NT2/D1 (cell line): ENCODE data around the gene WFS1.

ENCODE experiments used
- DNase-seq: peaks from one replicate; pipeline ENCODE4 v3.0.0-alpha.2; 2011; ENCODE audit warnings: low read depth, low spot score
- H3K27me3 ChIP-seq: 2 replicates; pipeline ENCODE4 v1.6.0; 2011; ENCODE audit warnings: mild to moderate bottlenecking; ENCODE audit not compliant: insufficient read length, insufficient read depth
- H3K36me3 ChIP-seq: 2 replicates; pipeline ENCODE4 v1.6.1; 2011; ENCODE audit warnings: mild to moderate bottlenecking, low read length, mixed read lengths; ENCODE audit not compliant: insufficient read depth, insufficient read length
- H3K4me1 ChIP-seq: 2 replicates; pipeline ENCODE4 v1.5.1; 2011; ENCODE audit not compliant: insufficient read depth, insufficient read length
- H3K4me3 ChIP-seq: 2 replicates; pipeline ENCODE4 v1.5.1; 2011; ENCODE audit warnings: low read depth; ENCODE audit not compliant: insufficient read length
- H3K9ac ChIP-seq: 2 replicates; pipeline ENCODE4 v1.6.0; 2011; ENCODE audit warnings: low read depth; ENCODE audit not compliant: insufficient read length
- H3K9me3 ChIP-seq: 2 replicates; pipeline ENCODE4 v1.5.1; 2011; ENCODE audit warnings: mild to moderate bottlenecking, low read length; ENCODE audit not compliant: insufficient read depth
- SUZ12 ChIP-seq: IDR thresholded peaks from 2 replicates; pipeline ENCODE4 v1.6.1; 2011; ENCODE audit not compliant: insufficient read length, insufficient read depth; ENCODE audit errors: extremely low read depth
- YY1 ChIP-seq: IDR thresholded peaks from 2 replicates; pipeline ENCODE4 v1.6.1; 2011; ENCODE audit not compliant: insufficient read length, insufficient read depth
- ZNF274 ChIP-seq: IDR thresholded peaks from 2 replicates; pipeline ENCODE4 v1.6.1; 2011; ENCODE audit warnings: mild to moderate bottlenecking, low read depth, low read length

The WFS1 gene

GRCh38 chr4:6256141-6256540 is 13.5 kb upstream of the WFS1 start:
- H3K4me1 ChIP-seq, result no peaks in the 10 kb centered on the region
- H3K36me3 ChIP-seq, result no peaks in the 10 kb centered on the region
- no peak overlapping the region for H3K9ac ChIP-seq
- no peak overlapping the region for H3K4me3 ChIP-seq
- TF ChIP-seq YY1 (no peak), ZNF274 (no peak), SUZ12 (no peak)
- H3K27me3 ChIP-seq, result no peaks in the 10 kb centered on the region
- H3K9me3 ChIP-seq, result no peaks in the 10 kb centered on the region
- no peak for DNase-seq

DNA sequence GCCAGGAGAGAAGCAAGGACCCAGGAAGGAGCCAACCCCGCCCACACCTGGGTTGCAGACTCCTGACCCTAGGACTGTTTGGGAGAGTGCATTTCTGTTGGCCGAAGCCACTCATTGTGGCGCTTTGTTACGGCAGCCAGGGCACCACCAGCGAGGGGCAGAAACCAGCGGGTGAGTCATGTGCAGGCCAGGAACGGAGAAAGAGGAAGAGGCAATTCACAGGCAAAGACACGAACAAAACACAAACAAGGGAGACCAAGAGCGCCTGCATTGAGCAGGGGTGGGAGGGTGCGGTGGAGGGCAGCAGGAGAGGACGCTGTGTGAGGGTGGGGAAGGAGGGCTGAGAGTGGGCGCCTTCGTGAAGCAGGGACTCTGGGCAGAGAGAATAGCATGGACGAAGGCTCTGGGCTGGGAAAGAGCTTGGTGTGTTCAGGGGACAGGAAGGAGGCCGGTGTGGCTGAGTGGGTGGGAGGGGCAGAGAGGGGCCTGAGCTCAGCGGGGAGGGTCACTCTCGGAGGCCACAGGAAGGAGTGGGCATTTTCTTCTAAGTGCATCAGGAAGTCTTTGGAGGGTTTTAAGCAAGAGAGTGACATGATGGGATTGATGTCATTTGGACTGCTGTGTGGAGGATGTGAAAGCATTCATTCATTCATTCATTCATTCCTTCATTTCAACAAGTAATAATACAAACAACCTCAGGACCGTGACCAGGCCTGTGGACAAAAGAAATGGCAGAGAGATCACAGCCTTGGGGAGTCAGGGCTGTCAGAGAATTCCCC is 12.2 kb upstream of the WFS1 start:
- Histone ChIP-seq H3K4me3 (no peak overlapping the region), H3K36me3 (no peaks in the 10 kb centered on the region), H3K9me3 (no peaks in the 10 kb centered on the region), H3K9ac (peak overlapping the region; percentile 47), H3K27me3 (no peaks in the 10 kb centered on the region), H3K4me1 (no peaks in the 10 kb centered on the region)
- no peak for DNase-seq
- TF ChIP-seq ZNF274 (no peak), SUZ12 (no peak), YY1 (no peak)

DNA sequence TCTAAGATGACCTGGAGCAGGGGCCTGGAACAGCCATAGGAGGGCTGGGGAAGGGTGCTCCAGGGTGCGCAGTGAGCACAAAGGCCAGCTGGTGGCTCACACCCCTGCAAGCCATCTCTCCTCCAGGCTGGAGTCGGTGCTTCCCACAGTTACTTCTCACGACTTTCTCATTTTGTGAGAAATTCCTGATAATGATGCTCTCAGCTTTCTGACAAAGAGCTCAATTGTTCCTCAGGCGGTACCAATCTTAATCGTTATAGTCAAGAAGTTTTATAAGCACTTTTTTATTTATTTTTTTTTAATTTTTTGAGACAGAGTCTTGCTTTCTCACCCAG is 11.7 kb upstream of the WFS1 start:
- H3K9me3 ChIP-seq, result no peaks in the 10 kb centered on the region
- H3K9ac ChIP-seq, result peak overlapping the region; percentile 47
- no peak overlapping the region for H3K4me3 ChIP-seq
- H3K36me3 ChIP-seq, result no peaks in the 10 kb centered on the region
- no peaks in the 10 kb centered on the region for H3K4me1 ChIP-seq
- H3K27me3 ChIP-seq, result no peaks in the 10 kb centered on the region
- TF ChIP-seq ZNF274 (no peak), YY1 (no peak), SUZ12 (no peak)
- no peak for DNase-seq

GRCh38 chr4:6258741-6259140 is 10.9 kb upstream of the WFS1 start:
- no peaks in the 10 kb centered on the region for H3K27me3 ChIP-seq
- no peak for DNase-seq

DNA sequence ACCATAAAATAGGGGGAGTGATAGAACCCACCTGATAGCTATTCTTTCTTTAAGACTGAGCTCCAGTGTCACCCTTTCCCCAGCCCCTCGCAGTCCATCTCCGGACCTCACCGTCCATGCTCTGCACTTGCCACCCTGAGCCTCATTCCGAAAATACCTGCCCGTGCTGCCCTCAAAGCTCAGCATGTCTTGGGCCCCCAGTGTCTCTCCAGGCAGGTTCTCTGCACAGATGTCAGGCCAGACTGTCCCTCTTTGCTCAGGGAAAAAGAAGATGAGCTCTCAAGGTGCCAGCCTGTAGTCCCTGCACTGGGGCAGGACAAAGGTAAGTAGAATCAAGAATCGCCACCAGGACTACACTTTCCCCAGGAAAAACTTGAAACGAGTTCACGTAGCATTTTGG is 9.8 kb upstream of the WFS1 start:
- H3K9me3 ChIP-seq, result no peaks in the 10 kb centered on the region
- no peaks in the 10 kb centered on the region for H3K36me3 ChIP-seq
- no peak overlapping the region for H3K9ac ChIP-seq
- DNase-seq, result no peak
- TF ChIP-seq ZNF274, result no peak
- TF ChIP-seq SUZ12, result no peak
- TF ChIP-seq YY1, result no peak
- H3K4me1 ChIP-seq, result peaks cover 4% of the 10 kb centered on the region
- no peaks in the 10 kb centered on the region for H3K27me3 ChIP-seq
- no peak overlapping the region for H3K4me3 ChIP-seq

More at GRCh38 chr4:6258741-6259140, 10.9 kb upstream of the WFS1 start:
- H3K4me3 ChIP-seq, result no peak overlapping the region
- no peak overlapping the region for H3K9ac ChIP-seq
- no peaks in the 10 kb centered on the region for H3K4me1 ChIP-seq
- no peaks in the 10 kb centered on the region for H3K9me3 ChIP-seq
- no peak for TF ChIP-seq ZNF274
- TF ChIP-seq YY1, result no peak
- no peak for TF ChIP-seq SUZ12
- H3K36me3 ChIP-seq, result no peaks in the 10 kb centered on the region

DNA sequence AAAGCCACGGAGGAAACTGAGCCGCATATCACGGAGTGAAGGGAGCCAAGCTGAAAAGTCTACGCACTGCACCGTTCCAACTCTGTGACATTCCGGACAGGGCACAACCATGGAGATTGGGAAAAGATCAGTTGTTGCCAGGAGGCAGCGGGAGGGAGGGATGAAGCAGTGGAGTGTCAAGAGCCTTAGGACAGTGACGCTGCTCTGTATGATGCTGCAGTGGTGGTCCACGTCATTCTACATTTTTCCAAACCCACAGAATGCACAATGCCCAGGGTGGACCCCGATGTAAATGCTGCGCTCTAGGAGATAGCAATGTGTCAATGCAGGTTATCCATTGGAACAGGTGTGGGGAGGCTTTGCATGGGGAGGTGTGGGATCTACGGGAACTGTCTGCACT is 7.5 kb upstream of the WFS1 start:
- no peak overlapping the region for H3K9ac ChIP-seq
- TF ChIP-seq ZNF274, result no peak
- H3K27me3 ChIP-seq, result peaks cover under 1% of the 10 kb centered on the region
- DNase-seq, result no peak
- H3K4me3 ChIP-seq, result no peak overlapping the region
- H3K36me3 ChIP-seq, result no peaks in the 10 kb centered on the region
- H3K9me3 ChIP-seq, result no peaks in the 10 kb centered on the region
- peaks cover 7% of the 10 kb centered on the region for H3K4me1 ChIP-seq

DNA sequence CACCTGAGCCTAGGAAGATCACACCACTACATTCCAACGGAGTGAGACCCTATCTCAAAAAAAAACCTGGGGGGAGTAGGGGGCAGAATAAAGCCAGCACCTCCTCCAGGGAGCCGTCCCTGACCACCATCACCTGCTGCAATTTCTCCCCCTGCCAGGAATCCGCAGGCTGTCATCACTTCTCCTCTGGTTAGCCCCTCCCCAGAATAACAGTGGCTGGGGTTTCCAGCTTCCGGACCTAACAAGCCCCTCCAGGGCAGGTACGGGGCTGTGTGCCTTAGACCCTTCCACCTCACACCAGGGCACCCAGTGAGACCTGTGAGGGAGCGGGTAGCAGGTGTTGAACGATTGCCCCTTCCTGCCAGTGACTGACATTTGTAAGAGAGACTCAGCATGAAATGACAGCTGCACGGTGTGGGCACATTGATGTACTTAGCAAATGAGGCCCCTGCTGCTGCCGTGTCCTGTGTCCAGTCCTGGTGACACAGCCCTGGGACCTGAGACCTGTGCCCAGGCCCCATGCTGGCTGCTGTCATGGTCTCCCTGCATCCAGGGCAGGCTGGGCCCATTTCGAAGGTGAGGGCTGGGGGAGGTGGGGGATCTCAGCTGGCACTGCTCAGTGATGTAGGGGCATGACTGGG is 6.7 kb upstream of the WFS1 start:
- Histone ChIP-seq H3K9me3 (no peaks in the 10 kb centered on the region), H3K9ac (no peak overlapping the region), H3K27me3 (peaks cover 9% of the 10 kb centered on the region), H3K36me3 (no peaks in the 10 kb centered on the region), H3K4me1 (peaks cover 7% of the 10 kb centered on the region), H3K4me3 (no peak overlapping the region)
- no peak for TF ChIP-seq SUZ12
- TF ChIP-seq YY1, result no peak
- TF ChIP-seq ZNF274, result no peak
- DNase-seq, result no peak
